Natural killer cell (primary cell): ENCODE results near the gene GPC5. TPM values are rescaled to one million over a fixed set of nuclear protein-coding genes. Genes with fewer than 3 reads are reported as not detected.
A peak's percentile ranks its signal among the peaks of the same experiment; 100 is the strongest.
"Not testable (repeated sequence)": the region's sequence is repeated elsewhere in the genome, so short reads cannot be mapped to it uniquely, and the experiment has no call there.

Experiments used
- ATAC-seq, 3 donors: fragments of 150-1000 bp in 2 of 3; fragments of 200-7000 bp in 1 of 3; cut with Tn5 transposase; 1 replicate in 1 of 3; 2 replicates in 2 of 3; pipeline ENCODE4 v1.10.0; 2021; ENCODE audit warnings: mild to moderate bottlenecking in 2 of 3, moderate library complexity in 2 of 3
- DNase-seq, 2 donors: peaks; one replicate each; pipeline versions ENCODE4 v3.0.0 to v3.0.0-alpha.2; 2013 to 2021; ENCODE audit warnings: mixed read lengths in 1 of 2
- H3K27ac ChIP-seq: one replicate; pipeline ENCODE4 v1.5.1; 2013; ENCODE audit warnings: mild to moderate bottlenecking, low read length
- H3K27me3 ChIP-seq: one replicate; pipeline ENCODE4 v1.6.1; 2013; ENCODE audit warnings: low read length; ENCODE audit not compliant: control insufficient read depth, insufficient read depth
- H3K36me3 ChIP-seq: one replicate; pipeline ENCODE4 v1.6.1; 2013; ENCODE audit warnings: low read length; ENCODE audit not compliant: control insufficient read depth, insufficient read depth
- H3K4me1 ChIP-seq: one replicate; pipeline ENCODE4 v1.6.1; 2013; ENCODE audit warnings: low read length; ENCODE audit not compliant: control insufficient read depth, insufficient read depth
- H3K4me3 ChIP-seq: one replicate; pipeline ENCODE4 v1.5.1; 2013; ENCODE audit warnings: low read length
- H3K9me3 ChIP-seq: one replicate; pipeline ENCODE4 v1.6.1; 2013; ENCODE audit warnings: low read length; ENCODE audit not compliant: control insufficient read depth, insufficient read depth
- H3K27ac Mint-ChIP-seq, 2 donors: one replicate each; pipeline ENCODE4 v1.8.0; 2022; ENCODE audit warnings: mild to moderate bottlenecking in 2 of 2, mixed read lengths in 2 of 2, moderate library complexity in 1 of 2
- H3K27me3 Mint-ChIP-seq, 2 donors: one replicate each; pipeline ENCODE4 v1.8.0; 2022; ENCODE audit warnings: low read depth in 2 of 2, mixed read lengths in 2 of 2
- H3K36me3 Mint-ChIP-seq: one replicate; pipeline ENCODE4 v1.8.0; 2022; ENCODE audit warnings: mixed read lengths
- H3K4me1 Mint-ChIP-seq, 2 donors: one replicate each; pipeline ENCODE4 v1.8.0; 2022; ENCODE audit warnings: mixed read lengths in 2 of 2
- H3K4me3 Mint-ChIP-seq: one replicate; pipeline ENCODE4 v1.8.0; 2022; ENCODE audit warnings: mild to moderate bottlenecking, moderate library complexity, mixed read lengths
- H3K9me3 Mint-ChIP-seq, 2 donors: one replicate each; pipeline ENCODE4 v1.8.0; 2022; ENCODE audit warnings: mixed read lengths in 2 of 2
- WGBS: methylation state at CpG from one replicate; pipeline ENCODE4 v1.1.7; 2013; ENCODE audit warnings: missing lambda C conversion rate; ENCODE audit not compliant: insufficient coverage; 5-methylcytosine and 5-hydroxymethylcytosine counted together
- intact Hi-C: fragments of 100-400 bp; cut with micrococcal nuclease; formaldehyde crosslinking; loops from one replicate; pipeline ENCODE4 v1.14.2; 2022
- total RNA-seq, 4 donors: library from RNA; stranded (reverse); fragments of 120-200 nt in 1 of 4; gene quantifications; one replicate each; pipeline versions ENCODE4 v1.2.3 to v1.2.4, GENCODE V29; 2013 to 2022
- TF ChIP-seq, protein P1 (sequence below): fragments of 200-600 bp; IDR thresholded peaks from one replicate; pipeline ENCODE4 v1.8.0; 2022; ENCODE audit warnings: antibody characterized with exemption

Gene GPC5
- total RNA-seq, 3 donors from 2014 or later (not counting 1 experiment from before 2014, with no cell fraction given): not detected

DNA sequence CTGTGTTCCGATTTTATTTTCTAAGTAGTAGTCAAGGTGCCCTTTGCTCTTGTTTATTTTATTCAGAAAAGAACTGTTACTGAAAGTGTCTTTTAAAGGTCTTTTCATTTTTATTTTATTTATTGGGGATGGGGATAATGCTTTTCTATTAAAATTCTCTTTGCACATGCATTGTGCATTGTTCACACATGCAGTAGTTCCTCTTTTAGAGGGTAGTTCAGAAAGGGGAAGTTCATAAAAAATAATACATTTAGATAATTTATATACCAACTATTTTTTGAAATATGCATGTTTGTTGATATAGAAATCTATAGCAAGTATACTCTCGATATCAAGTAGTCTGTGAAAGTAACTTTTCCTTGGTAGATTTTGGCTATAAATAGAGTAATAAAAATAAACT, 3.5 kb downstream of the GPC5 start:
- H3K36me3 ChIP-seq: no peaks in the 10 kb centered on the region
- no peak for ATAC-seq
- no peaks in the 10 kb centered on the region for H3K9me3 ChIP-seq
- DNase-seq: no peak
- no peak overlapping the region for H3K27ac ChIP-seq
- H3K4me3 ChIP-seq: no peak overlapping the region
- no peak overlapping the region for H3K4me3 Mint-ChIP-seq
- H3K4me1 ChIP-seq: peaks cover 14% of the 10 kb centered on the region
- no peaks in the 10 kb centered on the region for H3K36me3 Mint-ChIP-seq
- H3K27ac Mint-ChIP-seq: no peak overlapping the region
- intact Hi-C loops: no loop called here
- H3K27me3 Mint-ChIP-seq: peaks cover 0 to 23% of the 10 kb centered on the region in 2 donors
- whole genome bisulfite sequencing: 58% methylated on average over 1 of the region's 2 CpGs
- TF ChIP-seq, protein P1, sequence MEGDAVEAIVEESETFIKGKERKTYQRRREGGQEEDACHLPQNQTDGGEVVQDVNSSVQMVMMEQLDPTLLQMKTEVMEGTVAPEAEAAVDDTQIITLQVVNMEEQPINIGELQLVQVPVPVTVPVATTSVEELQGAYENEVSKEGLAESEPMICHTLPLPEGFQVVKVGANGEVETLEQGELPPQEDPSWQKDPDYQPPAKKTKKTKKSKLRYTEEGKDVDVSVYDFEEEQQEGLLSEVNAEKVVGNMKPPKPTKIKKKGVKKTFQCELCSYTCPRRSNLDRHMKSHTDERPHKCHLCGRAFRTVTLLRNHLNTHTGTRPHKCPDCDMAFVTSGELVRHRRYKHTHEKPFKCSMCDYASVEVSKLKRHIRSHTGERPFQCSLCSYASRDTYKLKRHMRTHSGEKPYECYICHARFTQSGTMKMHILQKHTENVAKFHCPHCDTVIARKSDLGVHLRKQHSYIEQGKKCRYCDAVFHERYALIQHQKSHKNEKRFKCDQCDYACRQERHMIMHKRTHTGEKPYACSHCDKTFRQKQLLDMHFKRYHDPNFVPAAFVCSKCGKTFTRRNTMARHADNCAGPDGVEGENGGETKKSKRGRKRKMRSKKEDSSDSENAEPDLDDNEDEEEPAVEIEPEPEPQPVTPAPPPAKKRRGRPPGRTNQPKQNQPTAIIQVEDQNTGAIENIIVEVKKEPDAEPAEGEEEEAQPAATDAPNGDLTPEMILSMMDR: no peak
- no peaks in the 10 kb centered on the region for H3K9me3 Mint-ChIP-seq
- H3K4me1 Mint-ChIP-seq: peaks cover 7 to 18% of the 10 kb centered on the region in 2 donors
- peaks cover 10% of the 10 kb centered on the region for H3K27me3 ChIP-seq

DNA sequence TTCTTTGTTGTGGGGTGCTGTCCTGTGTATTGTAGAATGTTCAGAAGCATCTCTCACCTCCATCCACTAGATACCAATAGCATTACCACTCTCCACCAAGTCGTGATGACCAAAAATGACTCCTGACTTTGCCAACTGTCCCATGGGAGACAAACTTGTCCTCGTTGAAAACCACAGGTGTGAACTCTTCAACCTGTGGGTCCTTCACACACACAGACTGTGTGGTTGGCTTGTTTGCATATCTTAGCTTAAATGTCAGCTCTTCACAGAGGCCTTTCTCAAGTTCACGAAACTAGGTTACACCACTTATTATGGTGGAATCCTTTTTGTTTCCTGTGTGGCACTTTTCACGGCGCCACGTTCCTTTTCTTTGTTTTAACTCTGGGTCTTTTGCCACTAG, 6.8 kb downstream of the GPC5 start:
- Histone ChIP-seq H3K4me1 (no peaks in the 10 kb centered on the region), H3K27me3 (no peaks in the 10 kb centered on the region), H3K4me3 (no peak overlapping the region), H3K27ac (no peak overlapping the region), H3K36me3 (no peaks in the 10 kb centered on the region), H3K9me3 (no peaks in the 10 kb centered on the region)
- DNase-seq: no peak
- no peaks in the 10 kb centered on the region for H3K4me1 Mint-ChIP-seq
- intact Hi-C loops: loop anchor here (5.0 kb wide), 1 partner anchor 93 kb away; no protein-coding TSS in a partner anchor
- H3K27me3 Mint-ChIP-seq: peaks cover 3 to 29% of the 10 kb centered on the region in 2 donors
- 65% methylated on average over 6 of the region's 6 CpGs for WGBS
- no peak overlapping the region for H3K27ac Mint-ChIP-seq
- no peaks in the 10 kb centered on the region for H3K36me3 Mint-ChIP-seq
- H3K4me3 Mint-ChIP-seq: no peak overlapping the region
- TF ChIP-seq, protein P1: no peak
- no peaks in the 10 kb centered on the region for H3K9me3 Mint-ChIP-seq
- no peak for ATAC-seq

GRCh38 chr13:91406619-91407018, 8.2 kb downstream of the GPC5 start:
- Mint-ChIP-seq H3K4me3 (no peak overlapping the region), H3K4me1 (no peaks in the 10 kb centered on the region), H3K9me3 (no peaks in the 10 kb centered on the region), H3K36me3 (no peaks in the 10 kb centered on the region), H3K27ac (no peak overlapping the region), H3K27me3 (peaks cover 3 to 29% of the 10 kb centered on the region in 2 donors)
- TF ChIP-seq, protein P1: peak; percentile 14
- ATAC-seq (no peak), DNase-seq (peak in 1 of 2 donors; percentile 67)
- Histone ChIP-seq H3K4me1 (no peaks in the 10 kb centered on the region), H3K9me3 (no peaks in the 10 kb centered on the region), H3K27ac (no peak overlapping the region), H3K36me3 (no peaks in the 10 kb centered on the region), H3K4me3 (no peak overlapping the region), H3K27me3 (no peaks in the 10 kb centered on the region)
- intact Hi-C loops: loop anchor here (2.0 to 5.0 kb wide), 2 partner anchors 94 to 272 kb away; no protein-coding TSS in a partner anchor
- WGBS: 89% methylated on average over 4 of the region's 5 CpGs

DNA sequence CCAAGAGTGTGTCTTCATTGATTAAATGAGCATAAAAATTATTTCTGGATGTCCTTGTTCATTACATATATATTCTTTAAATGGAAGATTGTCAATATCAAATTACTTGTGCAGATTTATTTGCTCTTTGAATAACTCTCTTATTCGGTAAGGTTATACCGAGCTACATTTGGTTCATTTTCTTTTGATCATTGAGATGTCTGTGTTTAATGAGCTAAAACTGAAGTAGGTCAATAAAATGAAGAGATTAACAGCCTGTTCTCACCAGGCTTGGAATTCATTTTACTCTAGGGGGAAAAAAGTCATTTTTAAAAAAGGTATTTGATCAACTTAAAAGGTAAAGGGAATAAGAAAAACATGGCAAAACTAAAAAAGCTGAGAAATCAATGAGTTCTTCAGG, 10.6 kb downstream of the GPC5 start:
- TF ChIP-seq, protein P1: no peak
- Histone ChIP-seq H3K4me1 (no peaks in the 10 kb centered on the region), H3K36me3 (no peaks in the 10 kb centered on the region), H3K4me3 (no peak overlapping the region), H3K9me3 (no peaks in the 10 kb centered on the region), H3K27me3 (no peaks in the 10 kb centered on the region), H3K27ac (no peak overlapping the region)
- intact Hi-C loops: loop anchor here (5.0 kb wide), 1 partner anchor 97 kb away; no protein-coding TSS in a partner anchor
- ATAC-seq (no peak), DNase-seq (no peak)
- no peak overlapping the region for H3K4me3 Mint-ChIP-seq
- H3K27ac Mint-ChIP-seq: no peak overlapping the region
- H3K27me3 Mint-ChIP-seq: peaks cover 3 to 20% of the 10 kb centered on the region in 2 donors
- WGBS: 100% methylated on average over 2 of the region's 2 CpGs
- no peaks in the 10 kb centered on the region for H3K9me3 Mint-ChIP-seq
- no peaks in the 10 kb centered on the region for H3K36me3 Mint-ChIP-seq
- no peaks in the 10 kb centered on the region for H3K4me1 Mint-ChIP-seq

DNA sequence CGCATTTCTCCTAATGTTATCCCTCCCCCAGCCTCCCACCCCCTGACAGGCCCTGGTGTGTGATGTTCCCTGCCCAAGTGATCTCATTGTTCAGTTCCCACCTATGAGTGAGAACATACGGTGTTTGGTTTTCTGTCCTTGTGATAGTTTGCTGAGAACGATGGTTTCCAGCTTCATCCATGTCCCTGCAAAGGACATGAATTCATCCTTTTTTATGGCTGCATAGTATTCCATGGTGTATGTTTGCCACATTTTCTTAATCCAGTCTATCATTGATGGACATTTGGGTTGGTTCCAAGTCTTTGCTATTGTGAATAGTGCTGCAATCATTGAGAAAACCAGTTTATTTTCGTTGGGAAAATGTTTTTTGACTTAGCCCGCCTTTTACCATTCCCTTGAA, 18.2 kb downstream of the GPC5 start:
- H3K9me3 ChIP-seq, H3K27ac Mint-ChIP-seq, H3K27me3 Mint-ChIP-seq, H3K27me3 ChIP-seq, ATAC-seq, H3K36me3 Mint-ChIP-seq, intact Hi-C loops, H3K9me3 Mint-ChIP-seq, H3K36me3 ChIP-seq, H3K4me3 Mint-ChIP-seq, H3K27ac ChIP-seq, H3K4me3 ChIP-seq, DNase-seq, H3K4me1 ChIP-seq: not testable (repeated sequence)
- H3K4me1 Mint-ChIP-seq: peaks cover 8 to 13% of the 10 kb centered on the region in 2 donors
- 100% methylated on average over 1 of the region's 5 CpGs for WGBS
